Measurements from ENCODE around the gene ACVRL1. TPM values are rescaled to one million over a fixed set of nuclear protein-coding genes. Genes with fewer than 3 reads are reported as not detected.

ACVRL1 gene
- total RNA-seq, 1 donor from 2014 or later, result 680 TPM

DNA sequence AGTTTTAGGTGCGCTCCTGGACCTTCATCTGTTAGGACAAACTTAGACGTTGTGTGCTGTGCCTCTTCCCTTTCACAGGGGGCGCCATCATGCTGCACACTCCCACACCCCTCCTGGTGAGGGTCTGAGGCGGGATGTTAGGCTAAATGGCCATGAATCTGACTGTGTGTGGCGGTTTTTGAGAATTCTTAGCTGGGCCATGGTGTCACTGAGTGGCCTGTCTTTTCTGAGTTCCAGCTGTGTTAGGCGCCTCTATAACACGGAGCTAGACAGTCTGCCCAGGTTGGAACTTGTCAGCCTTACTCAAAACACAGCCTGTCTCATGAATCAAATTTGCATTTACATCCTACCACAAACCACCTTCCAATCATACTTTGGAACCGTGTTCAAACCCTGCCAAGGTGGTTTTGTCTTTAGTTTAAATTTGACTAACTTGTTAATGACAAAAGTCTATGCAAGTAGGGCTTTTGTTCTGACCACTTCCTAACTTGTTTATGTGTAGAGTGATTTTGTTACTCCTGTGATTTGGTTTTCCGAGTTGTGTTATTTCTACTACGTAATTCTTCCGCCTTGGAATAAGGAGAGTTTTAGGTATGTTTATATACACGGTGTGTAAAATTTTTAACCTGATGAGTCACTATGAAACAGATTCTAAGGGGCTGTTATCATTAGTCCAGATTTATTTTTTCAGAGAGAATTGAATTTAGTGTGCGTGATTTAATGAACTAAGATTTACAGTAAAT lies 63.8 kb downstream of the ACVRL1 start:
- DNase-seq, result peak; percentile 74

DNA sequence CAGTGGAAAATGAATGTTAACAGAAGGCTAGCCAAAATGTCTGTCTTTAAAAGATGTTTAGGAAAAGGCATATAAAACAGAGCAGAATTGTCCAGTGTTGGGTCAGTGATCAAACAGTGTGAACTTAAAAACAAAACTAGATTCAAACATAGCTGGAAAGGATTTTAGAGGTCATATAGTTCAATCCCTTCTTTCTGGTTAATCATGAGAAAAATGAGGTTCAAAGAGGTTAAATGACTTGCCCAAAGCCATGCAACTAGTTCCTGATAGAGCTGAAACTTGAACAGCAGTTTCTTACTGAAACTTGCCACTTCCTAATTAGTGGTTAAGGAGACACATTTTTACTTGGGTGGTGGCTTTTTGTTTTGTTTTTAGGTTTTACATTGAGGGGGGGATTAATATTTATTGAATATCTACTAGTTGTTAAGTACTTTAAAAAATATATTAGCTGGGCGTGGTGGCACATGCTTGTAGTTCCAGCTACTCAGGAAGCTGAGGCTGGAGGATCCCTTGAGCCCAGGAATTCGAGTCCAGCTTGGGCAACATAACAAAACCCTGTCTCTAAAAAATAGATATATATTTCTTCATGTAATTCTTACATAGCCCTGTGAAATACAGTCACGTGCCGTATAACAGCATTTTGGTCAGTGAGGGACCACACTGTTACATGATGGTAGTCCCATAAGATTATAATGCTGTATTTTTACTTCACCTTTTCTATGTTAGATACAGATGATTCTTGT lies 64.5 kb downstream of the ACVRL1 start:
- peak; percentile 36 for DNase-seq

DNA sequence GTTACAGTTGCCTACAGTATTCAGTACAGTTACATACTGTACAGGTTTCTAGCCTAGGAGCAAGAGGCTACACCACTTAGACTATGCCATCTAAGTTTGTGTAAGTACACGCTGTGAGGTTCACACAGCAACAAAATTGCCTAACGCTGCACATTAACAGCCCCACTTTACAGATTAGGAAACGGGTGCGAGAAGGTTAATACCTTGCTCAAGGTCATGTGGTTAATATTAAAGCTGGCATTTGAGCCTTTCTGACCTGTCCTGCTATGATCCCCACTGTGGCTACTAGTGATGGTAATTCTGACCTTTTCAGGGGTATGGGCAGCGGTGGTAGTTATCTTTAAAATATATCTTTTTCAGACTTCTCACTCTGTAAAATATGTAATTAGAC lies 65.1 kb downstream of the ACVRL1 start:
- no peak for DNase-seq

DNA sequence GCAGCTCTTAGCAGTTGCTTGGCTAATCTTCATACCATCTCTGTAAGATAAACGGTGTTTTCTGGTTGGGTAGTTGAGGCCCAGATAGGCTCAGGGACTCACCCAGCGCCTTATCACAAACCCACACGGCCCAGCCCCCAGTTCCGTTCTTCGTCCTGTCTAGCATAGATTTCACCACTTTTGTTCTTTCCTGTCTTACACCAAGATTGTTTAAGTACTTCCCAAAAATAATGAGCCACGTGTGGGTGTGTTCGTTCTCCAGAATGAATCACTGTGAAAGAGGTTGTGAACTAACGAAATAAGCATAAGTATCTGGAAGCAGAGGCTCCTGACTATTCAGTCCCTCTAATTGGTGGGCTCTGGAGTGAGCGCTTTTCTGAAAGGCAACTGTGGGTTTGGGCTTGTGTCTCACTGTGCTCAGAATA lies 65.6 kb downstream of the ACVRL1 start:
- peak; percentile 73 for DNase-seq

Other genes with a start within 250 kb of the ACVRL1 start
- gene FIGNL2, start 58.8 kb upstream of the ACVRL1 start, total RNA-seq, result 0.74 and 1.2 TPM in 2 replicates
- 0.19 TPM in 1 of 2 replicates, not detected in the other for gene ANKRD33, start 19.4 kb upstream of the ACVRL1 start, total RNA-seq
- gene ACVR1B, start 44.2 kb downstream of the ACVRL1 start, total RNA-seq, result 9.9 and 17.4 TPM in 2 replicates
- gene TAMALIN, start 99.4 kb downstream of the ACVRL1 start, total RNA-seq, result 35.0 and 49.2 TPM in 2 replicates
- gene NR4A1, start 143.9 kb downstream of the ACVRL1 start, total RNA-seq, result 0.70 and 3.1 TPM in 2 replicates
- gene ATG101, start 162.5 kb downstream of the ACVRL1 start, total RNA-seq, result 55.1 and 79.6 TPM in 2 replicates
- not detected in 2 replicates for gene SMIM41, start 172.2 kb downstream of the ACVRL1 start, total RNA-seq